Pulmonary artery endothelial cell (primary cell): Measurements from ENCODE around the gene CUX1. TPM values are rescaled to one million over a fixed set of nuclear protein-coding genes. Genes with fewer than 3 reads are reported as not detected.

Experiments used
- DNase-seq: peaks from one replicate; pipeline ENCODE4 v3.0.0-alpha.2; 2011; ENCODE audit warnings: low read depth, low spot score
- total RNA-seq: library from RNA; depleted of rRNA; stranded (reverse); fragments of >200 nt; gene quantifications from 2 replicates; pipeline ENCODE4 v1.2.3, GENCODE V29; 2014

CUX1 gene
- total RNA-seq, 1 donor from 2014 or later: 20.8 TPM

GRCh38 chr7:102264367-102264891, 447.0 kb downstream of the CUX1 start:
- no peak for DNase-seq

GRCh38 chr7:102266541-102266940, 449.1 kb downstream of the CUX1 start:
- DNase-seq: no peak

GRCh38 chr7:102268635-102269034, 451.2 kb downstream of the CUX1 start:
- no peak for DNase-seq

GRCh38 chr7:102270178-102270887, 452.9 kb downstream of the CUX1 start:
- no peak for DNase-seq

GRCh38 chr7:102271158-102271798, 453.9 kb downstream of the CUX1 start:
- DNase-seq: no peak

GRCh38 chr7:102272075-102272916, 454.9 kb downstream of the CUX1 start:
- peak; percentile 20 for DNase-seq

- no peak for DNase-seq
These were observed 455.7 kb downstream of the CUX1 start for GRCh38 chr7:102272917-102273748.

- DNase-seq: no peak
These were observed 456.6 kb downstream of the CUX1 start for GRCh38 chr7:102273749-102274712.

GRCh38 chr7:102275123-102275703, 457.8 kb downstream of the CUX1 start:
- DNase-seq: no peak

GRCh38 chr7:102277901-102278300, 460.5 kb downstream of the CUX1 start:
- DNase-seq: no peak

GRCh38 chr7:102279537-102280400, 462.3 kb downstream of the CUX1 start:
- peak; percentile 11 for DNase-seq

GRCh38 chr7:102280521-102280920, 463.1 kb downstream of the CUX1 start:
- no peak for DNase-seq

GRCh38 chr7:102281785-102282184, 464.4 kb downstream of the CUX1 start:
- DNase-seq: no peak

- DNase-seq: no peak
These were observed 465.3 kb downstream of the CUX1 start for GRCh38 chr7:102282465-102283362.

GRCh38 chr7:102283477-102284189, 466.2 kb downstream of the CUX1 start:
- DNase-seq: no peak

- no peak for DNase-seq
These were observed 467.0 kb downstream of the CUX1 start for GRCh38 chr7:102284399-102284798.
